Left ventricle myocardium inferior (tissue), 1 donor: Measurements from ENCODE around the gene ACOX1. TPM values are rescaled to one million over a fixed set of nuclear protein-coding genes. Genes with fewer than 3 reads are reported as not detected.

Source experiments
- DNase-seq: peaks from one replicate; pipeline ENCODE4 v3.0.0-alpha.2; 2020
- H3K27ac ChIP-seq: fragments of 200-600 bp; replicated peaks from 2 replicates; pipeline ENCODE4 v1.8.0; 2021
- H3K27me3 ChIP-seq: fragments of 200-600 bp; 2 replicates; pipeline ENCODE4 v1.8.0; 2021; ENCODE audit warnings: low read depth
- H3K36me3 ChIP-seq: fragments of 200-600 bp; 2 replicates; pipeline ENCODE4 v1.8.0; 2021
- H3K4me1 ChIP-seq: fragments of 200-600 bp; 2 replicates; pipeline ENCODE4 v1.8.0; 2021
- H3K4me3 ChIP-seq: fragments of 200-600 bp; 2 replicates; pipeline ENCODE4 v1.8.0; 2021; ENCODE audit warnings: mild to moderate bottlenecking, moderate library complexity
- H3K9me3 ChIP-seq: fragments of 200-600 bp; replicated peaks from 2 replicates; pipeline ENCODE4 v1.8.0; 2021
- CTCF ChIP-seq: fragments of 200-600 bp; IDR thresholded peaks from 2 replicates; pipeline ENCODE4 v1.8.0; 2021; ENCODE audit warnings: antibody characterized with exemption, mild to moderate bottlenecking, borderline replicate concordance
- intact Hi-C: fragments of 100-400 bp; cut with micrococcal nuclease; formaldehyde crosslinking; loops from one replicate; pipeline ENCODE4 v1.11.0; 2022
- total RNA-seq: library from RNA; stranded (reverse); fragmentation: NEBNext Ultra II Directional; extraction: Animal tissue kit (Norgen Biotek cat#: 25700); gene quantifications from one replicate; pipeline ENCODE4 v1.2.1, GENCODE V29; 2021
- donor health status: DM: no; HTN: yes; CAD: no; lungs with severe emphysema.

Gene ACOX1
- total RNA-seq, 1 donor from 2014 or later, result 76.4 TPM

- Histone ChIP-seq H3K9me3 (no peaks in the 10 kb centered on the region), H3K36me3 (peaks cover 8% of the 10 kb centered on the region), H3K4me1 (peaks cover 37% of the 10 kb centered on the region), H3K27ac (no peak overlapping the region), H3K27me3 (no peaks in the 10 kb centered on the region), H3K4me3 (no peak overlapping the region)
- DNase-seq, result no peak
- no peak for TF ChIP-seq CTCF
- intact Hi-C loops, result no loop called here
Measured at GRCh38 chr17:75983501-75984181, 4.7 kb upstream of the ACOX1 start.

GRCh38 chr17:75981019-75981615 is 2.2 kb upstream of the ACOX1 start:
- H3K27me3 ChIP-seq, result no peaks in the 10 kb centered on the region
- no peak for TF ChIP-seq CTCF
- no peak overlapping the region for H3K4me3 ChIP-seq
- no peak for DNase-seq
- intact Hi-C loops, result no loop called here
- peaks cover 61% of the 10 kb centered on the region for H3K4me1 ChIP-seq
- peaks cover 6% of the 10 kb centered on the region for H3K36me3 ChIP-seq
- H3K9me3 ChIP-seq, result no peaks in the 10 kb centered on the region
- H3K27ac ChIP-seq, result peak overlapping the region; percentile 100

GRCh38 chr17:75980188-75981018 is 1.4 kb upstream of the ACOX1 start:
- Histone ChIP-seq H3K4me1 (peaks cover 68% of the 10 kb centered on the region), H3K9me3 (no peaks in the 10 kb centered on the region), H3K4me3 (peak overlapping the region; percentile 91), H3K36me3 (peaks cover 6% of the 10 kb centered on the region), H3K27ac (peak overlapping the region; percentile 100), H3K27me3 (no peaks in the 10 kb centered on the region)
- intact Hi-C loops, result no loop called here
- DNase-seq, result no peak
- no peak for TF ChIP-seq CTCF

- H3K9me3 ChIP-seq, result no peaks in the 10 kb centered on the region
- peaks cover 75% of the 10 kb centered on the region for H3K4me1 ChIP-seq
- no peak for TF ChIP-seq CTCF
- peak overlapping the region; percentile 91 for H3K4me3 ChIP-seq
- peak overlapping the region; percentile 100 for H3K27ac ChIP-seq
- peaks cover 6% of the 10 kb centered on the region for H3K36me3 ChIP-seq
- intact Hi-C loops, result no loop called here
- no peak for DNase-seq
- H3K27me3 ChIP-seq, result no peaks in the 10 kb centered on the region
Measured at GRCh38 chr17:75979705-75980187, 780 bp upstream of the ACOX1 start.

GRCh38 chr17:75976175-75976848 is 2.7 kb downstream of the ACOX1 start:
- Histone ChIP-seq H3K4me3 (peak overlapping the region; percentile 91), H3K27me3 (no peaks in the 10 kb centered on the region), H3K36me3 (peaks cover 37% of the 10 kb centered on the region), H3K4me1 (peaks cover 94% of the 10 kb centered on the region), H3K9me3 (no peaks in the 10 kb centered on the region), H3K27ac (peak overlapping the region; percentile 75)
- no peak for DNase-seq
- intact Hi-C loops, result no loop called here
- no peak for TF ChIP-seq CTCF
